Liver (tissue), 9 donors: ENCODE measurements around the gene MGRN1. TPM values are rescaled to one million over a fixed set of nuclear protein-coding genes. Genes with fewer than 3 reads are reported as not detected.

Experiments used
- DNase-seq: peaks from one replicate; pipeline ENCODE4 v3.0.0-alpha.2; 2017; ENCODE audit warnings: low spot score
- H3K27ac ChIP-seq, 2 donors: one replicate each; pipeline ENCODE4 v1.7.0; 2013; ENCODE audit warnings: inconsistent platforms in 2 of 2, low read length in 2 of 2, control low read depth in 1 of 2, low read depth in 1 of 2, mild to moderate bottlenecking in 1 of 2
- H3K27me3 ChIP-seq, 4 donors: one replicate each; pipeline versions ENCODE4 v1.6.1 to v1.7.0; 2013; ENCODE audit warnings: low read length in 3 of 4, inconsistent platforms in 1 of 4, mild to moderate bottlenecking in 1 of 4, moderate library complexity in 1 of 4; ENCODE audit not compliant: control insufficient read depth in 4 of 4, insufficient read depth in 4 of 4
- H3K36me3 ChIP-seq, 4 donors: one replicate each; pipeline versions ENCODE4 v1.6.1 to v1.7.0; 2013; ENCODE audit warnings: low read length in 3 of 4, mild to moderate bottlenecking in 3 of 4, low read depth in 1 of 4, moderate library complexity in 1 of 4; ENCODE audit not compliant: control insufficient read depth in 4 of 4, insufficient read depth in 3 of 4
- H3K4me1 ChIP-seq, 4 donors: one replicate each; pipeline versions ENCODE4 v1.6.1 to v1.7.0; 2013; ENCODE audit warnings: low read length in 3 of 4, mild to moderate bottlenecking in 3 of 4, moderate library complexity in 1 of 4; ENCODE audit not compliant: control insufficient read depth in 4 of 4, insufficient read depth in 4 of 4
- H3K4me3 ChIP-seq, 3 donors: one replicate each; pipeline versions ENCODE4 v1.6.1 to v1.7.0; 2013; ENCODE audit warnings: low read length in 3 of 3, control low read depth in 1 of 3, low read depth in 1 of 3, mild to moderate bottlenecking in 1 of 3
- H3K9ac ChIP-seq, 2 donors: one replicate each; pipeline ENCODE4 v1.7.0; 2013; ENCODE audit warnings: low read length in 2 of 2, mild to moderate bottlenecking in 2 of 2, moderate library complexity in 2 of 2, control low read depth in 1 of 2, low read depth in 1 of 2
- H3K9me3 ChIP-seq, 4 donors: one replicate each; pipeline versions ENCODE4 v1.6.1 to v1.7.0; 2013; ENCODE audit warnings: low read length in 3 of 4; ENCODE audit not compliant: control insufficient read depth in 4 of 4
- EGR1 ChIP-seq, 2 donors: IDR thresholded peaks; 2 replicates each; pipeline ENCODE4 v1.6.1; 2016 to 2018; ENCODE audit warnings: antibody characterized with exemption in 2 of 2, low read depth in 2 of 2
- FOXA1 ChIP-seq: IDR thresholded peaks from 2 replicates; pipeline ENCODE4 v1.6.1; 2016; ENCODE audit warnings: antibody characterized with exemption
- FOXA2 ChIP-seq: IDR thresholded peaks from 2 replicates; pipeline ENCODE4 v1.6.1; 2016; ENCODE audit warnings: antibody characterized with exemption
- GABPA ChIP-seq, 2 donors: IDR thresholded peaks in 1 of 2; conservative IDR thresholded peaks in 1 of 2; 2 replicates each; pipeline ENCODE4 v1.6.1; 2016; ENCODE audit warnings: antibody characterized with exemption in 2 of 2, mild to moderate bottlenecking in 1 of 2, moderate library complexity in 1 of 2
- HNF4A ChIP-seq, 2 donors: conservative IDR thresholded peaks; 2 replicates each; pipeline ENCODE4 v1.6.1; 2016; ENCODE audit warnings: antibody characterized with exemption in 2 of 2, mild to moderate bottlenecking in 2 of 2
- HNF4G ChIP-seq: IDR thresholded peaks from 2 replicates; pipeline ENCODE4 v1.6.1; 2016; ENCODE audit warnings: antibody characterized with exemption
- JUND ChIP-seq, 2 donors: IDR thresholded peaks; 2 replicates each; pipeline ENCODE4 v1.6.1; 2016; ENCODE audit warnings: antibody characterized with exemption in 2 of 2
- NR2F2 ChIP-seq: IDR thresholded peaks from 2 replicates; pipeline ENCODE4 v1.6.1; 2016; ENCODE audit warnings: antibody characterized with exemption
- RAD21 ChIP-seq, 2 donors: IDR thresholded peaks; 2 replicates each; pipeline ENCODE4 v1.6.1; 2016; ENCODE audit warnings: antibody characterized with exemption in 2 of 2, mild to moderate bottlenecking in 2 of 2
- RXRA ChIP-seq, 2 donors: IDR thresholded peaks; 2 replicates each; pipeline ENCODE4 v1.6.1; 2017 to 2018; ENCODE audit warnings: antibody characterized with exemption in 2 of 2, mild to moderate bottlenecking in 1 of 2
- SP1 ChIP-seq: IDR thresholded peaks from 2 replicates; pipeline ENCODE4 v1.6.1; 2018; ENCODE audit warnings: antibody characterized with exemption, mild to moderate bottlenecking
- TAF1 ChIP-seq: conservative IDR thresholded peaks from 2 replicates; pipeline ENCODE4 v1.6.1; 2016; ENCODE audit warnings: antibody characterized with exemption, mild to moderate bottlenecking
- YY1 ChIP-seq: IDR thresholded peaks from 2 replicates; pipeline ENCODE4 v1.6.1; 2016; ENCODE audit warnings: antibody characterized with exemption, mild to moderate bottlenecking
- WGBS: extraction: QIAGEN DNeasy Blood & Tissue Kit; methylation state at CpG from one replicate; pipeline ENCODE4 v1.1.7; 2013; 5-methylcytosine and 5-hydroxymethylcytosine counted together
- polyA plus RNA-seq, 2 donors: library from polyadenylated mRNA; stranded (reverse) in 1 of 2; unstranded in 1 of 2; fragments of 200-250 nt in 1 of 2; fragments of >200 nt in 1 of 2; fragmentation: Nextera tagmentation in 1 of 2; extraction: Ambion mirVana in 1 of 2; gene quantifications; one replicate each; pipeline versions ENCODE4 v1.2.1 to v1.2.3, GENCODE V29; 2013 to 2015
- total RNA-seq, 2 donors: library from RNA; depleted of rRNA; stranded (reverse); fragments of >200 nt; gene quantifications; one replicate each; pipeline ENCODE4 v1.2.3, GENCODE V29; 2014
- TF ChIP-seq, protein P1 (sequence below): IDR thresholded peaks from 2 replicates; pipeline ENCODE4 v1.6.1; 2016; ENCODE audit warnings: antibody characterized with exemption
- TF ChIP-seq, protein P2 (sequence below): IDR thresholded peaks from 2 replicates; pipeline ENCODE4 v1.6.1; 2016; ENCODE audit warnings: antibody characterized with exemption, mild to moderate bottlenecking
- TF ChIP-seq, protein P3 (sequence below): fragments of 150-350 bp; IDR thresholded peaks from 2 replicates; pipeline ENCODE4 v1.5.1; 2017; ENCODE audit warnings: improper control_type of control experiment, low read depth, low read length; ENCODE audit not compliant: missing input control
- TF ChIP-seq, protein P4 (sequence below): IDR thresholded peaks from 2 replicates; pipeline ENCODE4 v1.6.1; 2016; ENCODE audit warnings: antibody characterized with exemption
- TF ChIP-seq, protein P5 (sequence below): IDR thresholded peaks from 2 replicates; pipeline ENCODE4 v1.6.1; 2016; ENCODE audit warnings: antibody characterized with exemption
- donor health status: healthy.
- donor health status: healthy.
- donor health status: healthy.
- donor health status: healthy.
- donor health status: healthy.

MGRN1 gene
- total and polyA plus RNA-seq, 4 donors, result 15.9 to 35.7 (median 25.9) TPM

DNA sequence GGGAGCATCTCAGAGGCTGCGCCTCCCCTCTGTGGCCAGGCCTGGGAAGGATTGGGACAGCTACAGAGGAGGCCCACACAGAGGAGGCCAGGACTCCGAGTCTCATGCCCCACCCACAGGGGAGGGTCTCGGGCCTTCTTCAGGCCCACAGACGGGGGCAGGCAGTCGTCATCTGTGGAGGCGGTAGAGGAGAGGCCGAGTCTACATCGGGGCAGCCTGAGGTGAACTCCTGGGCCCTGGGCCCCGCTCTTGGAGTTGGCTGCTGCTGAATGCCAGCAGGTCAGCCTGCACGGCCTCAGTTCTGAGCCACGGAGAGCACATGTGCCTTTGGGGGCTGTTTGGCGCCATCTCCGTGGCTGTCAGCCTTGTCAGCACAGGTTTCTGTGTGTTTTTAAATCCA lies 60.7 kb downstream of the MGRN1 start:
- Histone ChIP-seq H3K27ac (peak overlapping the region; percentile 88 to 98), H3K4me1 (peaks cover 20 to 97% (median 79%) of the 10 kb centered on the region in 4 donors), H3K27me3 (no peaks in the 10 kb centered on the region), H3K4me3 (no peak overlapping the region), H3K9ac (peak overlapping the region; percentile 1 to 22), H3K9me3 (no peaks in the 10 kb centered on the region), H3K36me3 (peaks cover 0 to 10% (median 6%) of the 10 kb centered on the region in 4 donors)
- WGBS, result 39% methylated on average over 13 of the region's 13 CpGs
- TF ChIP-seq RXRA (IDR thresholded peaks at IDR 0.05), result peak; percentile 7 to 21
- TF ChIP-seq EGR1 (IDR thresholded peaks at IDR 0.05; ENCODE audit: low read depth in 2 of 2), result peak in 1 of 2 donors; percentile 1
- no peak for TF ChIP-seq JUND (IDR thresholded peaks at IDR 0.05)
- no peak for DNase-seq

DNA sequence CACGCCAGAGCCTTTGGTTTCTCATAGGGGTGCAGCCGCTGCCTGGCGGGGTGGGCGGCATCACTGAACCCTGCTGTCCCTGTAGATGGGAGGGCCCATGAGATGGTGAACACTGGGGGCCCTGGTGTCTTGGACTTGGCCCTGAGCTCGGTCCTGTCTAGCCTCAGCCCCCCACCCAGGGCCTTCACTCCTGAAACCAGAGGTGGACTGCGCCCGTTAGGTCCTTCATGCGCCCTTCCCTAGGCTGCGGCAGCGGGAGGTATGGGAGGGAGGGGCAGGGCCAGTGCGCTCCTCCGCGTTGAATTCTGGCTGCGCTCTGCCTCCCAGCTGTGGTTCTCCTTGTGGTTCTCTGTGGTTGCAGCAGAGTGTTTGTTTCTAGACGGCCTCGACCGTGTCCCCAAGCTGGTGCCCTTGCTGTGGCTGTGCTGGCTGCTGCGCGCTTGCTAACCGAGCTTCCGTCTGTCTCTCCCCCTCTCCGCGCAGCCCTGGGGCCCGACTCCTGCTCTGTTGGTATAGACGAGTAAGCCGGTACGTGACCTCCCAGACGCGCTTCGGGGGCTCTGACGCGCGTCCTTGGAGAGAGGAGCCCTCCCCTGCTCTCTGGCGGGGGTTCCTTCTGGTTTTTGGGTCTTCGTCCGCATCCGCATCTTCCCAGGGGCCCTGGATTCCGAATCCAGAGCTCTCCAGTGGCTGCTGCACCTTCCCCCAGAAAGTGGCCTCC lies 61.3 kb downstream of the MGRN1 start:
- H3K27ac ChIP-seq, result peak overlapping the region; percentile 88 to 98
- TF ChIP-seq FOXA2 (no peak), GABPA (IDR thresholded peaks at IDR 0.05 in 1 of 2, conservative IDR thresholded peaks at IDR 0.05 in 1 of 2) (no peak), TAF1 (no peak), RAD21 (IDR thresholded peaks at IDR 0.05) (no peak), NR2F2 (no peak), HNF4G (no peak), FOXA1 (no peak), HNF4A (conservative IDR thresholded peaks at IDR 0.05) (no peak), YY1 (no peak), RXRA (IDR thresholded peaks at IDR 0.05) (no peak), SP1 (no peak)
- TF ChIP-seq, protein P1, sequence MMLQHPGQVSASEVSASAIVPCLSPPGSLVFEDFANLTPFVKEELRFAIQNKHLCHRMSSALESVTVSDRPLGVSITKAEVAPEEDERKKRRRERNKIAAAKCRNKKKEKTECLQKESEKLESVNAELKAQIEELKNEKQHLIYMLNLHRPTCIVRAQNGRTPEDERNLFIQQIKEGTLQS, result no peak
- TF ChIP-seq, protein P2, sequence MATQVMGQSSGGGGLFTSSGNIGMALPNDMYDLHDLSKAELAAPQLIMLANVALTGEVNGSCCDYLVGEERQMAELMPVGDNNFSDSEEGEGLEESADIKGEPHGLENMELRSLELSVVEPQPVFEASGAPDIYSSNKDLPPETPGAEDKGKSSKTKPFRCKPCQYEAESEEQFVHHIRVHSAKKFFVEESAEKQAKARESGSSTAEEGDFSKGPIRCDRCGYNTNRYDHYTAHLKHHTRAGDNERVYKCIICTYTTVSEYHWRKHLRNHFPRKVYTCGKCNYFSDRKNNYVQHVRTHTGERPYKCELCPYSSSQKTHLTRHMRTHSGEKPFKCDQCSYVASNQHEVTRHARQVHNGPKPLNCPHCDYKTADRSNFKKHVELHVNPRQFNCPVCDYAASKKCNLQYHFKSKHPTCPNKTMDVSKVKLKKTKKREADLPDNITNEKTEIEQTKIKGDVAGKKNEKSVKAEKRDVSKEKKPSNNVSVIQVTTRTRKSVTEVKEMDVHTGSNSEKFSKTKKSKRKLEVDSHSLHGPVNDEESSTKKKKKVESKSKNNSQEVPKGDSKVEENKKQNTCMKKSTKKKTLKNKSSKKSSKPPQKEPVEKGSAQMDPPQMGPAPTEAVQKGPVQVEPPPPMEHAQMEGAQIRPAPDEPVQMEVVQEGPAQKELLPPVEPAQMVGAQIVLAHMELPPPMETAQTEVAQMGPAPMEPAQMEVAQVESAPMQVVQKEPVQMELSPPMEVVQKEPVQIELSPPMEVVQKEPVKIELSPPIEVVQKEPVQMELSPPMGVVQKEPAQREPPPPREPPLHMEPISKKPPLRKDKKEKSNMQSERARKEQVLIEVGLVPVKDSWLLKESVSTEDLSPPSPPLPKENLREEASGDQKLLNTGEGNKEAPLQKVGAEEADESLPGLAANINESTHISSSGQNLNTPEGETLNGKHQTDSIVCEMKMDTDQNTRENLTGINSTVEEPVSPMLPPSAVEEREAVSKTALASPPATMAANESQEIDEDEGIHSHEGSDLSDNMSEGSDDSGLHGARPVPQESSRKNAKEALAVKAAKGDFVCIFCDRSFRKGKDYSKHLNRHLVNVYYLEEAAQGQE, result no peak
- TF ChIP-seq, protein P3, sequence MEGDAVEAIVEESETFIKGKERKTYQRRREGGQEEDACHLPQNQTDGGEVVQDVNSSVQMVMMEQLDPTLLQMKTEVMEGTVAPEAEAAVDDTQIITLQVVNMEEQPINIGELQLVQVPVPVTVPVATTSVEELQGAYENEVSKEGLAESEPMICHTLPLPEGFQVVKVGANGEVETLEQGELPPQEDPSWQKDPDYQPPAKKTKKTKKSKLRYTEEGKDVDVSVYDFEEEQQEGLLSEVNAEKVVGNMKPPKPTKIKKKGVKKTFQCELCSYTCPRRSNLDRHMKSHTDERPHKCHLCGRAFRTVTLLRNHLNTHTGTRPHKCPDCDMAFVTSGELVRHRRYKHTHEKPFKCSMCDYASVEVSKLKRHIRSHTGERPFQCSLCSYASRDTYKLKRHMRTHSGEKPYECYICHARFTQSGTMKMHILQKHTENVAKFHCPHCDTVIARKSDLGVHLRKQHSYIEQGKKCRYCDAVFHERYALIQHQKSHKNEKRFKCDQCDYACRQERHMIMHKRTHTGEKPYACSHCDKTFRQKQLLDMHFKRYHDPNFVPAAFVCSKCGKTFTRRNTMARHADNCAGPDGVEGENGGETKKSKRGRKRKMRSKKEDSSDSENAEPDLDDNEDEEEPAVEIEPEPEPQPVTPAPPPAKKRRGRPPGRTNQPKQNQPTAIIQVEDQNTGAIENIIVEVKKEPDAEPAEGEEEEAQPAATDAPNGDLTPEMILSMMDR, result no peak
- TF ChIP-seq, protein P4, sequence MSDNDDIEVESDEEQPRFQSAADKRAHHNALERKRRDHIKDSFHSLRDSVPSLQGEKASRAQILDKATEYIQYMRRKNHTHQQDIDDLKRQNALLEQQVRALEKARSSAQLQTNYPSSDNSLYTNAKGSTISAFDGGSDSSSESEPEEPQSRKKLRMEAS, result no peak
- TF ChIP-seq, protein P5, sequence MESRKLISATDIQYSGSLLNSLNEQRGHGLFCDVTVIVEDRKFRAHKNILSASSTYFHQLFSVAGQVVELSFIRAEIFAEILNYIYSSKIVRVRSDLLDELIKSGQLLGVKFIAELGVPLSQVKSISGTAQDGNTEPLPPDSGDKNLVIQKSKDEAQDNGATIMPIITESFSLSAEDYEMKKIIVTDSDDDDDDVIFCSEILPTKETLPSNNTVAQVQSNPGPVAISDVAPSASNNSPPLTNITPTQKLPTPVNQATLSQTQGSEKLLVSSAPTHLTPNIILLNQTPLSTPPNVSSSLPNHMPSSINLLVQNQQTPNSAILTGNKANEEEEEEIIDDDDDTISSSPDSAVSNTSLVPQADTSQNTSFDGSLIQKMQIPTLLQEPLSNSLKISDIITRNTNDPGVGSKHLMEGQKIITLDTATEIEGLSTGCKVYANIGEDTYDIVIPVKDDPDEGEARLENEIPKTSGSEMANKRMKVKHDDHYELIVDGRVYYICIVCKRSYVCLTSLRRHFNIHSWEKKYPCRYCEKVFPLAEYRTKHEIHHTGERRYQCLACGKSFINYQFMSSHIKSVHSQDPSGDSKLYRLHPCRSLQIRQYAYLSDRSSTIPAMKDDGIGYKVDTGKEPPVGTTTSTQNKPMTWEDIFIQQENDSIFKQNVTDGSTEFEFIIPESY, result no peak
- H3K4me1 ChIP-seq, result peaks cover 20 to 94% (median 78%) of the 10 kb centered on the region in 4 donors
- no peaks in the 10 kb centered on the region for H3K9me3 ChIP-seq
- WGBS, result 94% methylated on average over 38 of the region's 38 CpGs
- H3K27me3 ChIP-seq, result no peaks in the 10 kb centered on the region
- no peak overlapping the region for H3K9ac ChIP-seq
- H3K36me3 ChIP-seq, result peaks cover 0 to 12% (median 6%) of the 10 kb centered on the region in 4 donors
- no peak overlapping the region for H3K4me3 ChIP-seq
- DNase-seq, result no peak
